Left ventricle myocardium inferior (tissue), 1 donor: ENCODE measurements around the gene NLRP7. TPM values are rescaled to one million over a fixed set of nuclear protein-coding genes. Genes with fewer than 3 reads are reported as not detected.
"Not testable (repeated sequence)": the region's sequence is repeated elsewhere in the genome, so short reads cannot be mapped to it uniquely, and the experiment has no call there.

Experiments used
- DNase-seq: peaks from one replicate; pipeline ENCODE4 v3.0.0-alpha.2; 2020
- H3K27ac ChIP-seq: fragments of 200-600 bp; replicated peaks from 2 replicates; pipeline ENCODE4 v1.8.0; 2021
- H3K27me3 ChIP-seq: fragments of 200-600 bp; 2 replicates; pipeline ENCODE4 v1.8.0; 2021; ENCODE audit warnings: low read depth
- H3K36me3 ChIP-seq: fragments of 200-600 bp; 2 replicates; pipeline ENCODE4 v1.8.0; 2021
- H3K4me1 ChIP-seq: fragments of 200-600 bp; 2 replicates; pipeline ENCODE4 v1.8.0; 2021
- H3K4me3 ChIP-seq: fragments of 200-600 bp; 2 replicates; pipeline ENCODE4 v1.8.0; 2021; ENCODE audit warnings: mild to moderate bottlenecking, moderate library complexity
- H3K9me3 ChIP-seq: fragments of 200-600 bp; replicated peaks from 2 replicates; pipeline ENCODE4 v1.8.0; 2021
- intact Hi-C: fragments of 100-400 bp; cut with micrococcal nuclease; formaldehyde crosslinking; loops from one replicate; pipeline ENCODE4 v1.11.0; 2022
- total RNA-seq: library from RNA; stranded (reverse); fragmentation: NEBNext Ultra II Directional; extraction: Animal tissue kit (Norgen Biotek cat#: 25700); gene quantifications from one replicate; pipeline ENCODE4 v1.2.1, GENCODE V29; 2021
- TF ChIP-seq, protein P1 (sequence below): fragments of 200-600 bp; IDR thresholded peaks from 2 replicates; pipeline ENCODE4 v1.8.0; 2021; ENCODE audit warnings: antibody characterized with exemption, mild to moderate bottlenecking, borderline replicate concordance
- donor health status: DM: no; HTN: yes; CAD: no; lungs with severe emphysema.

NLRP7 gene
- total RNA-seq, 1 donor from 2014 or later, result not detected

DNA sequence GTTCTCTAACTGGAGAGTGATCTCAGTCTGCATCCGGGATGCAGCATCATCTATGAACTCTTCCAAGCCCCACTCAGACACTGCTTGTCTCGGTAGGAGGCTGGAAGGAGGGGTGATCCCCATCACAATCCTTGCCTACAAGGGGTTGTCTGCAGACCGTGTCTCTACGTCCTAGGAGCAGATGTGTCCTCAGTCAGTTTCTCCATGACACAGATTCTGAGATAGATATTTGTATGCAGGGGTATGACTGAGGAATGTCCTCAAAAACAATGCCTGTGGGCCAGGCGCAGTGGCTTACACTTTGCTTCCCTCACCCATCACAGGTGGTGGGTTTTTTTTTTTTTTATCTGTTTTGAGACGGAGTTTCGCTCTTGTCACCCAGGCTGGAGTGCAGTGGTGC, 40.5 kb downstream of the NLRP7 start:
- Histone ChIP-seq H3K4me3 (no peak overlapping the region), H3K27ac (no peak overlapping the region), H3K4me1 (no peaks in the 10 kb centered on the region), H3K27me3 (peaks cover 42% of the 10 kb centered on the region), H3K36me3 (no peaks in the 10 kb centered on the region), H3K9me3 (no peaks in the 10 kb centered on the region)
- intact Hi-C loops, result no loop called here
- no peak for DNase-seq
- TF ChIP-seq, protein P1, sequence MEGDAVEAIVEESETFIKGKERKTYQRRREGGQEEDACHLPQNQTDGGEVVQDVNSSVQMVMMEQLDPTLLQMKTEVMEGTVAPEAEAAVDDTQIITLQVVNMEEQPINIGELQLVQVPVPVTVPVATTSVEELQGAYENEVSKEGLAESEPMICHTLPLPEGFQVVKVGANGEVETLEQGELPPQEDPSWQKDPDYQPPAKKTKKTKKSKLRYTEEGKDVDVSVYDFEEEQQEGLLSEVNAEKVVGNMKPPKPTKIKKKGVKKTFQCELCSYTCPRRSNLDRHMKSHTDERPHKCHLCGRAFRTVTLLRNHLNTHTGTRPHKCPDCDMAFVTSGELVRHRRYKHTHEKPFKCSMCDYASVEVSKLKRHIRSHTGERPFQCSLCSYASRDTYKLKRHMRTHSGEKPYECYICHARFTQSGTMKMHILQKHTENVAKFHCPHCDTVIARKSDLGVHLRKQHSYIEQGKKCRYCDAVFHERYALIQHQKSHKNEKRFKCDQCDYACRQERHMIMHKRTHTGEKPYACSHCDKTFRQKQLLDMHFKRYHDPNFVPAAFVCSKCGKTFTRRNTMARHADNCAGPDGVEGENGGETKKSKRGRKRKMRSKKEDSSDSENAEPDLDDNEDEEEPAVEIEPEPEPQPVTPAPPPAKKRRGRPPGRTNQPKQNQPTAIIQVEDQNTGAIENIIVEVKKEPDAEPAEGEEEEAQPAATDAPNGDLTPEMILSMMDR, result no peak

DNA sequence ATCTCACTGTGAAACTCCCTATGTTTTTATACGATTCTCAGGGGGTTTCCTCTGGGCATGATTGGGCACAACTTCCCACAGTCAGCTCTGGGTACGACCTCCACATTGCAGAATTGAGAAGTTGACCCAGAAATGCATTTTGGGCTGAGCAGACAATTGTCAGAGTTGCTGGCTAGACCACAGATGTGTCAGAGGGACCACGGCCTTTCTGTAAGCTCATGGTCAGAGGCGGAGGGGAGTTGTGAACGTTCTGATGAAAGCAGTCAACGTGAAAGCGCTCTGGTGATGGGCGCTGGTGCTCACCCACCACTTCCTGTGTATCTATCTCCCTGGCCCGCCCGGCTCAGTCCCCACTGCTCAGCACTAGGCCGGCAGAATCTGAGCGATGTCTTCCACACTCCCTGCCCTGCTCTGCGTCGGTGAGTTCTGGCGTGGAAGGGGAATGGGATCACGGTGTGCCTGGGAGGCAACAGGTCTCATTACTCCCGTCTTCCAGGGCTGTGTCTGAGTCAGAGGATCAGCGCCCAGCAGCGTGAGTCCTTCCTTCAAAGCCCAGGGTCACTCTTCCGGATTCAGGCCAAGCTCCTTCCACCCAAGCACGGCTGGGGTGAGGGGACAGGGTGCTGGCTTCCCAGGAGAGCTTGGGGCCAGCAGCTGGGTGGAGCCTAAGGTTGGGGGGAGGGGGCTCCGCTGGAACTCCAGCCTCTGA, 41.4 kb downstream of the NLRP7 start, which contains the start of gene NCR1:
Gene NCR1 (plus strand): TSS at position 346 of the 709 bp plus-strand sequence. CDS start 40 bp downstream, at position 386.
- intact Hi-C loops, result no loop called here
- TF ChIP-seq, protein P1, result no peak
- Histone ChIP-seq H3K9me3 (no peaks in the 10 kb centered on the region), H3K4me1 (no peaks in the 10 kb centered on the region), H3K36me3 (no peaks in the 10 kb centered on the region), H3K27ac (no peak within 1 kb of the TSS), H3K4me3 (no peak within 1 kb of the TSS), H3K27me3 (peaks cover 48% of the 10 kb centered on the region)
- no peak for DNase-seq

DNA sequence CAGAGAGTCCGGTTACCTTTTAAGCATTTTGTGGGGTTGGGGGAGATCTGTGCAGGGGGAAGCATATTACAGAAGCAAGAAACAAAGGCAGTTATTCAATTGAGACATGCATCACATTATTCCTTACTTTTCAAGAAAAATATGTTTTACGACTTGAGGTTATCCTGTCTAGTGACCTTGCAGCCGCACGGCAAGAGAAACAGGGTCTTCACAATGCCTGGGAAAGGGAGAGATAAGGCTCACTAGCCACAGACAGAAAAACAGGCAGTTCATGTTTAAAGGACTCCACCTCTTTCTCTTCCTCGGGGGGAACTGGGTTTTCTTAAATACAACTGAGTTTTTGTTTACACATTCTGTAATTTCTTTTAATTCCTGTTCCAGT, 41.9 kb downstream of the NLRP7 start:
- H3K9me3 ChIP-seq, result no peaks in the 10 kb centered on the region
- no peak for DNase-seq
- H3K27me3 ChIP-seq, result peaks cover 53% of the 10 kb centered on the region
- no peak overlapping the region for H3K27ac ChIP-seq
- H3K4me1 ChIP-seq, result no peaks in the 10 kb centered on the region
- TF ChIP-seq, protein P1, result no peak
- H3K36me3 ChIP-seq, result no peaks in the 10 kb centered on the region
- H3K4me3 ChIP-seq, result no peak overlapping the region
- intact Hi-C loops, result no loop called here

DNA sequence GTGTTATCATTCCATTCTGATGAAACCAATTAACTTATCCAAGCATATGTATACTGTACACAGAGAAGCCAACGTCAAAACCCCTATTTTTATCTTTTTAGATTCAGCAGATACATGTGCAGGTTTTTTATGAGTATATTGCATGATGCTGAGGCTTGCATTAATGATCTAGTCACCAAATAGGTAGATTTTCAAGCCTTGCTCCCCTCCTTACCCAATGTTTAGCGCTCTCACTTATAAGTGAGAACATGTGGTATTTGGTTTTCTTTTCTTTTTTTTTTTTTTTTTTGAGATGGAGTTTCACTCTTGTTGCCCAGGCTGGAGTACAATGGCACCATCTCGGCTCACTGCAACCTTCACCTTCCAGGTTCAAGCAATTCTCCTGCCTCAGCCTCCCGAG, 43.1 kb downstream of the NLRP7 start:
- DNase-seq, H3K4me3 ChIP-seq, intact Hi-C loops, H3K36me3 ChIP-seq, H3K9me3 ChIP-seq, H3K27ac ChIP-seq, H3K4me1 ChIP-seq: not testable (repeated sequence)
- H3K27me3 ChIP-seq, result peaks cover 65% of the 10 kb centered on the region

DNA sequence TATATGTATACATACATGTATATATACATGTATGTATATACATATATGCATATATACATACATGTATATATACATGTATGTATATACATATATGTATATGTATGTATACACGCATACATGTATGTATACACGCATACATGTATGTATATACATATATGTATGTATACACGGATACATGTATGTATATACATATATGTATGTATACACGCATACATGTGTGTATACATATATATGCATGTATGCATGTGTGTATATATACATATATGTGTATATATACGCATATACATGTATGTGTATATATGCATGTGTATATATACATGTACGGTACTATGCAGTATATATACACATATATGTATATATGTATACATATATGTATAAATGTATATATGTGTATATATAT, 44.0 kb downstream of the NLRP7 start:
- Histone ChIP-seq H3K36me3 (no peaks in the 10 kb centered on the region), H3K27ac (no peak overlapping the region), H3K4me1 (no peaks in the 10 kb centered on the region), H3K4me3 (no peak overlapping the region), H3K27me3 (peaks cover 74% of the 10 kb centered on the region), H3K9me3 (no peaks in the 10 kb centered on the region)
- DNase-seq, result no peak
- intact Hi-C loops, result no loop called here
- TF ChIP-seq, protein P1, result no peak

DNA sequence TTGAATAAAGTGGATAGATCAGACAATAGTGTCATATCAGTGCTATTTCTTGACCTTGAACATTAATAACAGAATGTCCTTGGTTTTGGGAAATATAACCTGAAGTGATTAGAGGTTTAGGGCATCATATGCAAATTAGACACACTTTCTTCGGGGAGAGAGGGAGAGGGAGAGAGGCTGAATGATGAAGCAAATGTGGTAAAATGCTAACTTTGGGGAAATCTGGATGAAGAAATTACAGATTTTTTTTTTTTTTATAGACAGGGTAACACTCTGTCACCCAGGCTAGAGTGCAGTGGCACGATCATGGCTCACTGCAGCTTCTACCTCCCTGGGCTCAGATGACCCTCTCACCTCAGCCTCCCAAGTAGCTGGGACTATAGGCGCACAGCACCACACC, 45.3 kb downstream of the NLRP7 start:
- DNase-seq, result no peak
- peaks cover 76% of the 10 kb centered on the region for H3K27me3 ChIP-seq
- H3K4me1 ChIP-seq, result no peaks in the 10 kb centered on the region
- H3K27ac ChIP-seq, result no peak overlapping the region
- TF ChIP-seq, protein P1, result no peak
- H3K36me3 ChIP-seq, result no peaks in the 10 kb centered on the region
- no peak overlapping the region for H3K4me3 ChIP-seq
- H3K9me3 ChIP-seq, result no peaks in the 10 kb centered on the region
- intact Hi-C loops, result no loop called here

DNA sequence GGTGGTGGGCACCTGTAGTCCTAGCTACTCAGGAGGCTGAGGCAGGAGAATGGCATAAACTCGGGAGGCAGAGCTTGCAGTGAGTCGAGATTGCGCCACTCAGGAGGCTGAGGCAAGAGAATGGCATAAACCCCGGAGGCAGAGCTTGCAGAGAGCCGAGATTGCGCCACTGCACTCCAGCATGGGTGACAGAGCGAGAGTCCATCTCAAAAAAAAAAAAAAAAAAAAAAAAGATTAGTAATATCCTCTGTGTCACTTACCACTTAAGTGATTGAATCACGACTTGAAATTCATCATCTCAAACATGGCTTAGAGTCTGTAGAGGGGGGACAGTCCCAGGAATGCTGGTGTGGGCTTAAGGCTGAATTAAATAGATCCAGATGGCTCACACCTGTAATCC, 46.2 kb downstream of the NLRP7 start:
- intact Hi-C loops, H3K9me3 ChIP-seq, H3K4me1 ChIP-seq, H3K27ac ChIP-seq, DNase-seq, H3K36me3 ChIP-seq, H3K4me3 ChIP-seq: not testable (repeated sequence)
- peaks cover 67% of the 10 kb centered on the region for H3K27me3 ChIP-seq

DNA sequence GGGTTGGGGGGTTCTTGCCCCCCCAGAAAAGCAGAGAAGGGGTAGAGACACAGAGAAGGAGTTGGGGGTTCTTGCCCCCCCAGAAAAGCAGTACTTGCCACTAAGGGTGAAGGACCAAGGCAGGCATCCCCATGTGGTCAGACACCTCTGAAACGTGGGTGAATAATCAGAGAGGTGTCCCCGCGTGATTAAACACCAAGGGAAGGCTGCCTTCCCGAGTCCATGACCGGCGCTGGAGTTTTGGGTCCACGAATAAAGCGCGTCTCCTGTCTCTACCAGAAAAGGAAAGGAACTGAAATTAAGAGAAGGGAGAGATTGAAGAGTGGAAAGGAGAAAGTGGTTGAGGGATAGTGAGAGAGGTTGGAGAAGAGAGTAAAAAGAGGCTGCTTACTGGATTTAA, 47.7 kb downstream of the NLRP7 start:
- H3K27ac ChIP-seq, H3K4me3 ChIP-seq, DNase-seq, H3K9me3 ChIP-seq, H3K36me3 ChIP-seq, H3K4me1 ChIP-seq, intact Hi-C loops: not testable (repeated sequence)
- peaks cover 52% of the 10 kb centered on the region for H3K27me3 ChIP-seq

DNA sequence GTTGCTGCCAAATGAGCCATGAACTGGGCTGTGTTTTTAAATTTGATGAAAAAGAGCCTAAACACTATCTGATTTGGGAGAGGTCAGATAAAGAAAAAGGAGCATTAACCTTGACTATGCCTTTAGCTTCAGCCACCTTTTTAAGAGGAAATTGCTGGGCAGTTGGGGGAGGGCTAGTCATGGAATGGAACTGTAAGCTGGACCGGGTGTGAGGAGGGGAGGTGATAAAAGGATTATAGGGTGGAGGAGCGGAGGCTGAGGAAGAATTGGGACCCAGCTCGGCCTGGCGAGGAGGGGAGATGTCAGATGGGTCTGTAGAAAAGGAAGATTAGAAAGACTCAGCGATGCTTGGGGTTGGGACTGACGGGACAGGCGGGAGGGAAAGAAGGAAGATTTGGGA, 48.6 kb downstream of the NLRP7 start:
- DNase-seq, H3K9me3 ChIP-seq, H3K36me3 ChIP-seq, H3K4me1 ChIP-seq, H3K27ac ChIP-seq, intact Hi-C loops, H3K4me3 ChIP-seq: not testable (repeated sequence)
- H3K27me3 ChIP-seq, result peaks cover 53% of the 10 kb centered on the region
